Muscle of back (tissue), 10 donors: ENCODE results near the gene AKAP8. TPM values are rescaled to one million over a fixed set of nuclear protein-coding genes. Genes with fewer than 3 reads are reported as not detected.

ENCODE experiments used
- polyA plus RNA-seq, 10 donors: library from polyadenylated mRNA; unstranded; fragments of 120-200 nt; gene quantifications; one replicate each; pipeline ENCODE4 v1.2.1, GENCODE V29; 2013; ENCODE audit not compliant: insufficient read length in 10 of 10

The AKAP8 gene
- polyA plus RNA-seq, 10 donors = 15.7 to 21.8 (median 18.8) TPM

Other genes starting within 250 kb of the AKAP8 start
- gene NOTCH3, start 178.8 kb downstream of the AKAP8 start, polyA plus RNA-seq = 100 to 1,000 TPM; 111 to 189 (median 140) TPM
- 1 to 10 TPM in 2 of 10 donors, under 1 TPM in 8; 0.46 to 3.2 (median 0.62) TPM for gene EPHX3, start 147.3 kb downstream of the AKAP8 start, polyA plus RNA-seq
- 10 to 100 TPM; 31.3 to 48.9 (median 37.9) TPM for gene BRD4, start 47.2 kb downstream of the AKAP8 start, polyA plus RNA-seq
- 10 to 100 TPM; 48.6 to 77.1 (median 59.7) TPM for gene AKAP8L, start 39.2 kb upstream of the AKAP8 start, polyA plus RNA-seq
- gene WIZ, start 70.2 kb upstream of the AKAP8 start, polyA plus RNA-seq = 10 to 100 TPM; 20.2 to 31.0 (median 28.3) TPM
- gene RASAL3, start 84.8 kb upstream of the AKAP8 start, polyA plus RNA-seq = 1 to 10 TPM in 8 of 10 donors, under 1 TPM in 2; 0.86 to 5.9 (median 1.2) TPM
- gene PGLYRP2, start 99.7 kb upstream of the AKAP8 start, polyA plus RNA-seq = not detected
- gene CYP4F22, start 128.7 kb upstream of the AKAP8 start, polyA plus RNA-seq = 1 to 10 TPM in 1 of 10 donors, under 1 TPM in 1, not detected in 8; 0.05 to 1.8 TPM
- not detected for gene CYP4F8, start 235.4 kb upstream of the AKAP8 start, polyA plus RNA-seq